Muscle of leg (tissue), 11 donors: ENCODE data around the gene RRP36. TPM values are rescaled to one million over a fixed set of nuclear protein-coding genes. Genes with fewer than 3 reads are reported as not detected.
A peak's percentile ranks its signal among the peaks of the same experiment; 100 is the strongest.

Experiments
- DNase-seq: peaks from one replicate; pipeline ENCODE4 v3.0.0; 2013
- H3K27ac ChIP-seq: one replicate; pipeline ENCODE4 v1.5.1; 2013; ENCODE audit warnings: mild to moderate bottlenecking, low read length, control low read depth
- H3K27me3 ChIP-seq: one replicate; pipeline ENCODE4 v1.6.1; 2013; ENCODE audit warnings: low read length; ENCODE audit not compliant: control insufficient read depth, insufficient read depth
- H3K36me3 ChIP-seq: one replicate; pipeline ENCODE4 v1.6.1; 2013; ENCODE audit warnings: low read length; ENCODE audit not compliant: control insufficient read depth, insufficient read depth
- H3K4me1 ChIP-seq: one replicate; pipeline ENCODE4 v1.6.1; 2013; ENCODE audit warnings: low read length; ENCODE audit not compliant: control insufficient read depth, insufficient read depth
- H3K4me3 ChIP-seq: one replicate; pipeline ENCODE4 v1.5.1; 2013; ENCODE audit warnings: low read length, control low read depth
- H3K9me3 ChIP-seq: replicated peaks from 2 replicates; pipeline ENCODE4 v1.6.1; 2013; ENCODE audit warnings: low read depth, low read length; ENCODE audit not compliant: control insufficient read depth
- WGBS: methylation state at CpG from one replicate; pipeline ENCODE4 v1.1.5; 2013; ENCODE audit warnings: missing lambda C conversion rate; ENCODE audit not compliant: insufficient coverage; 5-methylcytosine and 5-hydroxymethylcytosine counted together
- polyA plus RNA-seq, 8 donors: library from polyadenylated mRNA; unstranded; fragments of 120-200 nt; gene quantifications; one replicate each; pipeline versions ENCODE4 v1.2.1 to v1.2.3, GENCODE V29; 2013; ENCODE audit warnings: inconsistent platforms in 1 of 8, low replicate concordance in 1 of 8; ENCODE audit not compliant: insufficient read length in 8 of 8, insufficient read depth in 1 of 8
- total RNA-seq: library from RNA; stranded (reverse); fragments of 120-200 nt; gene quantifications from one replicate; pipeline ENCODE4 v1.2.4, GENCODE V29; 2013

RRP36 gene
- total and polyA plus RNA-seq, 9 donors: 39.8 to 53.1 (median 44.9) TPM

GRCh38 chr6:43077333-43077809, 55.9 kb downstream of the RRP36 start:
- no CpG with 5 or more reads among the region's 8 CpGs for WGBS
- Histone ChIP-seq H3K27ac (no peak overlapping the region), H3K4me1 (peaks cover 30% of the 10 kb centered on the region), H3K4me3 (peak overlapping the region; percentile 97), H3K27me3 (no peaks in the 10 kb centered on the region), H3K9me3 (no peaks in the 10 kb centered on the region), H3K36me3 (peaks cover 22% of the 10 kb centered on the region)
- no peak for DNase-seq

GRCh38 chr6:43077981-43078511, 56.6 kb downstream of the RRP36 start:
- WGBS: 63% methylated on average over 4 of the region's 6 CpGs
- peaks cover 16% of the 10 kb centered on the region for H3K36me3 ChIP-seq
- no peak for DNase-seq

DNA sequence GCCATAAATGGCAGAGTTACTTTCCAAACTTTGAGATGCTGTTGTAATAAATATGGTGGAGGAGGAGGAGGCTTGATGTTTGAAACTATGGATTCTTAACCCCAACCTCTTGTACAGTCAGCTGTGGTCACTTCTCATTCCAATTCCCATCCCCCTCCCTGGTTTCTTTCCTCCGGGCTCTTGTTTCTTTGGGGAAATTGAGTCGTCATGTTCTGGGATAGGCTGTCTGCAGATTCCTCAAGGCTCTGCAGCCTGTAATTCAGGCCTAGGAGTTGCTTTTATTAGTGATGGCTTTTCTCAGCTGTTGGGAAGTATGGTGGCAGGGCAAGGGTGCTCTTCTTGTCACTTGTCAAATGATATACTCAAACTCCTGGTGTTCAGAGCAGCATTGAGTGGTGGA, 57.3 kb downstream of the RRP36 start:
- WGBS: no CpG with 5 or more reads among the region's 2 CpGs
- peaks cover 11% of the 10 kb centered on the region for H3K36me3 ChIP-seq
- H3K9me3 ChIP-seq: no peaks in the 10 kb centered on the region
- H3K27ac ChIP-seq: no peak overlapping the region
- no peaks in the 10 kb centered on the region for H3K27me3 ChIP-seq
- H3K4me1 ChIP-seq: peaks cover 39% of the 10 kb centered on the region
- H3K4me3 ChIP-seq: no peak overlapping the region
- no peak for DNase-seq

More at GRCh38 chr6:43077981-43078511, 56.6 kb downstream of the RRP36 start:
- Histone ChIP-seq H3K27ac (no peak overlapping the region), H3K4me3 (peak overlapping the region; percentile 97), H3K9me3 (no peaks in the 10 kb centered on the region), H3K27me3 (no peaks in the 10 kb centered on the region), H3K4me1 (peaks cover 32% of the 10 kb centered on the region)

Other genes with a start within 250 kb of the RRP36 start
- gene BICRAL, start 239.6 kb upstream of the RRP36 start, total RNA-seq: 8.1 TPM
- 10 to 100 TPM in 7 of 8 donors, 1 to 10 TPM in 1; 9.9 to 12.8 (median 10.8) TPM for gene BICRAL, start 239.6 kb upstream of the RRP36 start, polyA plus RNA-seq
- 78.6 TPM for gene RPL7L1, start 142.0 kb upstream of the RRP36 start, total RNA-seq
- 10 to 100 TPM; 60.7 to 87.9 (median 74.9) TPM for gene RPL7L1, start 142.0 kb upstream of the RRP36 start, polyA plus RNA-seq
- not detected for gene PTCRA, start 105.6 kb upstream of the RRP36 start, total RNA-seq
- gene PTCRA, start 105.6 kb upstream of the RRP36 start, polyA plus RNA-seq: under 1 TPM in 3 of 8 donors, not detected in 5; 0.16 to 0.27 (median 0.25) TPM
- 16.8 TPM for gene CNPY3, start 92.1 kb upstream of the RRP36 start, total RNA-seq
- gene CNPY3, start 92.1 kb upstream of the RRP36 start, polyA plus RNA-seq: 10 to 100 TPM; 27.3 to 41.6 (median 33.1) TPM
- gene GNMT, start 60.9 kb upstream of the RRP36 start, total RNA-seq: 0.22 TPM
- 1 to 10 TPM in 1 of 8 donors, under 1 TPM in 7; 0.10 to 1.0 (median 0.51) TPM for gene GNMT, start 60.9 kb upstream of the RRP36 start, polyA plus RNA-seq
- gene PEX6, start 42.4 kb upstream of the RRP36 start, total RNA-seq: 15.5 TPM
- 10 to 100 TPM; 13.0 to 28.4 (median 20.8) TPM for gene PEX6, start 42.4 kb upstream of the RRP36 start, polyA plus RNA-seq
- 34.7 TPM for gene PPP2R5D, start 37.1 kb upstream of the RRP36 start, total RNA-seq
- 10 to 100 TPM; 38.3 to 54.8 (median 46.0) TPM for gene PPP2R5D, start 37.1 kb upstream of the RRP36 start, polyA plus RNA-seq
- gene MEA1, start 7.7 kb upstream of the RRP36 start, total RNA-seq: 59.6 TPM
- gene MEA1, start 7.7 kb upstream of the RRP36 start, polyA plus RNA-seq: 10 to 100 TPM; 40.4 to 63.4 (median 48.6) TPM
- 211 TPM for gene KLHDC3, start 7.4 kb upstream of the RRP36 start, total RNA-seq
- gene KLHDC3, start 7.4 kb upstream of the RRP36 start, polyA plus RNA-seq: 100 to 1,000 TPM; 166 to 222 (median 207) TPM
- 36.8 TPM for gene CUL7, start 32.2 kb downstream of the RRP36 start, total RNA-seq
- 10 to 100 TPM; 35.7 to 49.2 (median 41.6) TPM for gene CUL7, start 32.2 kb downstream of the RRP36 start, polyA plus RNA-seq
- gene MRPL2, start 37.8 kb downstream of the RRP36 start, total RNA-seq: 27.6 TPM
- 10 to 100 TPM; 39.5 to 55.1 (median 47.5) TPM for gene MRPL2, start 37.8 kb downstream of the RRP36 start, polyA plus RNA-seq
- gene KLC4, start 38.0 kb downstream of the RRP36 start, total RNA-seq: 21.6 TPM
- gene KLC4, start 38.0 kb downstream of the RRP36 start, polyA plus RNA-seq: 10 to 100 TPM; 19.4 to 36.3 (median 26.1) TPM
- 40.2 TPM for gene PTK7, start 54.7 kb downstream of the RRP36 start, total RNA-seq
- gene PTK7, start 54.7 kb downstream of the RRP36 start, polyA plus RNA-seq: 100 to 1,000 TPM in 1 of 8 donors, 10 to 100 TPM in 7; 44.1 to 117 (median 79.3) TPM
- gene SRF, start 149.6 kb downstream of the RRP36 start, total RNA-seq: 21.9 TPM
- 10 to 100 TPM; 41.3 to 58.5 (median 48.0) TPM for gene SRF, start 149.6 kb downstream of the RRP36 start, polyA plus RNA-seq
- 16.8 TPM for gene CUL9, start 160.6 kb downstream of the RRP36 start, total RNA-seq
- 10 to 100 TPM; 11.8 to 23.9 (median 19.9) TPM for gene CUL9, start 160.6 kb downstream of the RRP36 start, polyA plus RNA-seq
- 20.1 TPM for gene DNPH1, start 207.9 kb downstream of the RRP36 start, total RNA-seq
- gene DNPH1, start 207.9 kb downstream of the RRP36 start, polyA plus RNA-seq: 10 to 100 TPM; 24.1 to 32.0 (median 27.7) TPM
- gene TTBK1, start 221.9 kb downstream of the RRP36 start, total RNA-seq: under 0.01 TPM
- under 1 TPM; 0.04 to 0.17 (median 0.05) TPM for gene TTBK1, start 221.9 kb downstream of the RRP36 start, polyA plus RNA-seq